ENCODE data around the gene STAC. TPM values are rescaled to one million over a fixed set of nuclear protein-coding genes. Genes with fewer than 3 reads are reported as not detected.
A peak's percentile ranks its signal among the peaks of the same experiment; 100 is the strongest.
"Not testable (repeated sequence)": the region's sequence is repeated elsewhere in the genome, so short reads cannot be mapped to it uniquely, and the experiment has no call there.

The STAC gene
- polyA plus RNA-seq, 1 donor from 2014 or later = not detected

GRCh38 chr3:36444909-36445308 lies 64.6 kb downstream of the STAC start:
- Mint-ChIP-seq H3K27me3 (peaks cover 1% of the 10 kb centered on the region), H3K36me3 (no peaks in the 10 kb centered on the region), H3K9me3 (peaks cover 2 to 5% (median 2%) of the 10 kb centered on the region in 3 donors), H3K4me3 (no peak overlapping the region), H3K27ac (no peak overlapping the region), H3K4me1 (peaks cover 0 to 2% (median 0%) of the 10 kb centered on the region in 3 donors)

- Mint-ChIP-seq H3K4me1 (peaks cover 0 to 2% (median 0%) of the 10 kb centered on the region in 3 donors), H3K9me3 (peaks cover 1 to 2% (median 2%) of the 10 kb centered on the region in 3 donors), H3K36me3 (no peaks in the 10 kb centered on the region), H3K27ac (no peak overlapping the region), H3K4me3 (no peak overlapping the region), H3K27me3 (peaks cover 1% of the 10 kb centered on the region)
Measured at GRCh38 chr3:36446276-36446675, 66.0 kb downstream of the STAC start.

DNA sequence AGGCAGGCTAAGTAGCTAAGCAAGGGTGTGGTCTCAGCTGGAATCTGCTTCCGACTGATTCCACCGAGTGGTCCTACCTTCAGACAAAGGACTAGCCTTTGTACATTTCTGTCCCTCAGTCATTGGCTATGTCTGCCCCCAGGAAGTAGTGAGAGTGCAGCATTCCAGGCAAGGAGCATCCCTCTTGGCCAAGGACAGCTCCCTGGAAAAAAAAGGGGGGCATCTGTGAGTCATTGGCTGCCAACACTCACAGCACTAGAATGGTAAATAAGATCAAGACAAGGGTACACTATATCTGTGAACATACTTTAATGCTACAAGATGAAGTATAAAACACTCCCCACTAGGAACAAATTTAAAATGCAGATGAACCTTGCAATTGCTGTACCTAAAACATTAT lies 66.8 kb downstream of the STAC start:
- peaks cover 0 to 2% (median 2%) of the 10 kb centered on the region in 3 donors for H3K9me3 Mint-ChIP-seq
- peaks cover 1% of the 10 kb centered on the region for H3K27me3 Mint-ChIP-seq
- no peak overlapping the region for H3K27ac Mint-ChIP-seq

GRCh38 chr3:36451816-36452215 lies 71.5 kb downstream of the STAC start:
- no peaks in the 10 kb centered on the region for H3K4me1 Mint-ChIP-seq
- H3K36me3 Mint-ChIP-seq = no peaks in the 10 kb centered on the region
- no peak overlapping the region for H3K27ac Mint-ChIP-seq
- H3K27me3 Mint-ChIP-seq = peaks cover 3% of the 10 kb centered on the region
- no peak overlapping the region for H3K4me3 Mint-ChIP-seq
- no peaks in the 10 kb centered on the region for H3K9me3 Mint-ChIP-seq

More for the DNA sequence above, 66.8 kb downstream of the STAC start:
- Mint-ChIP-seq H3K4me1 (no peaks in the 10 kb centered on the region), H3K4me3 (no peak overlapping the region), H3K36me3 (no peaks in the 10 kb centered on the region)

DNA sequence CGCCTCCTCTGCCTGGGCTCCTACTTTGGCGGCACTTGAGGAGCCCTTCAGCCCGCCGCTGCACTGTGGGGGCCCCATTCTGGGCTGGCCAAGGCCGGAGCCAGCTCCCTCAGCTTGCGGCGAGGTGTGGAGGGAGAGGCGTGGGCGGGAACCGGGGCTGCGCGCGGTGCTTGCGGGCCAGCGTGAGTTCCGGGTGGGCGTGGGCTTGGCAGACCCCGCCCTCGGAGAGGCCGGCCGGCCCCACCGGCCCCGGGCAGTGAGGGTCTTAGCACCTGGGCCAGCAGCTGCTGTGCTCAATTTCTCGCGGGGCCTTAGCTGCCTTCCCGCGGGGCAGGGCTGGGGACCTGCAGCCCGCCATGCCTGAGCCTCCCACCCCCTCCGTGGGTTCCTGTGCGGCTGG lies 72.9 kb downstream of the STAC start:
- H3K27me3 Mint-ChIP-seq, H3K27ac Mint-ChIP-seq, H3K36me3 Mint-ChIP-seq, H3K4me3 Mint-ChIP-seq, H3K4me1 Mint-ChIP-seq, H3K9me3 Mint-ChIP-seq: not testable (repeated sequence)

- H3K36me3 Mint-ChIP-seq, H3K27ac Mint-ChIP-seq, H3K27me3 Mint-ChIP-seq, H3K9me3 Mint-ChIP-seq, H3K4me1 Mint-ChIP-seq, H3K4me3 Mint-ChIP-seq: not testable (repeated sequence)
Measured at GRCh38 chr3:36453896-36454295, 73.6 kb downstream of the STAC start.

- Mint-ChIP-seq H3K4me3 (no peak overlapping the region), H3K27ac (no peak overlapping the region), H3K9me3 (no peaks in the 10 kb centered on the region), H3K4me1 (no peaks in the 10 kb centered on the region), H3K27me3 (peaks cover 2% of the 10 kb centered on the region), H3K36me3 (no peaks in the 10 kb centered on the region)
Measured at GRCh38 chr3:36455406-36455805, 75.1 kb downstream of the STAC start.

DNA sequence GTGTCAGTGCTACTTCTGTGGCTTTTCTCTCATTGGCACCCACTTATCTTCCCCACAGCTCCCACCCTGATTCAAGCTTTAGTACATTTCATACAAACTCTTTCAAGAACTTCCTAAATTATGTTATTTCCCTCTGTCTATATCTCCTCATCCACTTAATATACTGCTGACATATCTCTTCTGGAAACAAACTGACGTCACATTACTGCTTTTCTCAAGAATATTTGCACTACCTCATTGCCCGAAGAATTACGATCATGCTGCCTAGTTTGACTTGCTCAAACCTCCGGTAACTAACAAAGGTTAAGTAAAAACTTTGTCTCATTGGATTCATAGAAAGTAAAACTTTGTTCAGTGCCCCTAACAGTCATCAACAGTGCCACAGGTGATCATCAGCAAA lies 76.5 kb downstream of the STAC start:
- no peak overlapping the region for H3K27ac Mint-ChIP-seq
- H3K4me3 Mint-ChIP-seq = no peak overlapping the region
- no peaks in the 10 kb centered on the region for H3K9me3 Mint-ChIP-seq
- H3K36me3 Mint-ChIP-seq = no peaks in the 10 kb centered on the region
- peaks cover 0 to 1% (median 0%) of the 10 kb centered on the region in 3 donors for H3K4me1 Mint-ChIP-seq
- H3K27me3 Mint-ChIP-seq = peaks cover 2% of the 10 kb centered on the region

DNA sequence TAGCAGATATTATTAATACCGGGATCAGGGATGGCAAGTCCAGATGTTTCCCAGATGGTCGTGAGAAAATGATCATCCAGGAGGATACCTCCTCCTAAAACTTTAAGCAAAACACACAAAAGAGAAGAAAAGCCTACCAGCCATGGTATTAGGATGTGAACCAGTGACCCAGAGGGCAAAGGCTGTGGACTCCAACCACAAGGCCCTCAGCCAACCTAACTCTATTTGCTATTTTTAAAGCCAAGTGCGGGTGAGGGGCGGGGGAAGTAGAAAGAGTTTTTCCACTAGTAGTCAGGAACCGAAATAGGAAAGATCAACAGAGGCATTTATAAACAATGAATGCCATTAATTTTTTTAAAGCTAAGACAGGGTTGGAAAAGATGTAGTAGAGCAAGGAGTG lies 77.4 kb downstream of the STAC start:
- H3K27me3 Mint-ChIP-seq = peaks cover 2% of the 10 kb centered on the region
- H3K4me1 Mint-ChIP-seq = peaks cover 0 to 1% (median 0%) of the 10 kb centered on the region in 3 donors
- H3K27ac Mint-ChIP-seq = no peak overlapping the region
- no peaks in the 10 kb centered on the region for H3K36me3 Mint-ChIP-seq
- H3K4me3 Mint-ChIP-seq = no peak overlapping the region
- H3K9me3 Mint-ChIP-seq = no peaks in the 10 kb centered on the region

DNA sequence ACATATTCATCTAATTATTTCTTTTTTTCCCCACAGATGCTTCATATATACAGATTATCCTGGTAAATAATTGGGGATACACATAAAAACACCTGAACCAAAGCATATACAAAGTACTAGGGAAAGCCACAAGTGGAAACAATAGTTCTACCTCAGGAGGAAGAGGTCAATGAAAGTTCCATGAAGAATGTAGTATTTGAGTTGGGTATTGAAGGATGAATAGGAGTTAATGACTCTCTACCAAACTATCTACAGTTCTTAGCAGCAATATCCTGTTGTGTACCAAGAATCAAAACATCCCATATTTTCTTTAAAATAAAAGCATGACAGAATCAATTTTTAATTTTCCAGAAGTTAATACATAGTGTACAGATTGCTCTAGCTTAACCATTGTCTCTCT lies 78.9 kb downstream of the STAC start:
- H3K9me3 Mint-ChIP-seq = no peaks in the 10 kb centered on the region
- H3K27ac Mint-ChIP-seq = no peak overlapping the region
- H3K4me1 Mint-ChIP-seq = peaks cover 0 to 1% (median 0%) of the 10 kb centered on the region in 3 donors
- H3K27me3 Mint-ChIP-seq = peaks cover under 1% of the 10 kb centered on the region
- H3K36me3 Mint-ChIP-seq = no peaks in the 10 kb centered on the region
- no peak overlapping the region for H3K4me3 Mint-ChIP-seq

- Mint-ChIP-seq H3K27ac (no peak overlapping the region), H3K4me1 (peaks cover 0 to 1% (median 0%) of the 10 kb centered on the region in 3 donors), H3K4me3 (no peak overlapping the region), H3K27me3 (no peaks in the 10 kb centered on the region), H3K36me3 (no peaks in the 10 kb centered on the region), H3K9me3 (peaks cover 0 to 10% (median 8%) of the 10 kb centered on the region in 3 donors)
Measured at GRCh38 chr3:36461597-36461996, 81.3 kb downstream of the STAC start.

- not testable (repeated sequence) for H3K4me1 Mint-ChIP-seq, H3K9me3 Mint-ChIP-seq, H3K4me3 Mint-ChIP-seq, H3K36me3 Mint-ChIP-seq
- H3K27ac Mint-ChIP-seq = peak overlapping the region in 1 of 3 donors; percentile 39
- peaks cover 11% of the 10 kb centered on the region for H3K27me3 Mint-ChIP-seq
Measured at GRCh38 chr3:36472045-36472444, 91.7 kb downstream of the STAC start.

- no peak overlapping the region for H3K4me3 Mint-ChIP-seq
- peaks cover 5 to 7% (median 5%) of the 10 kb centered on the region in 3 donors for H3K9me3 Mint-ChIP-seq
- H3K27me3 Mint-ChIP-seq = peaks cover 8% of the 10 kb centered on the region
- H3K4me1 Mint-ChIP-seq = peaks cover 0 to 1% (median 0%) of the 10 kb centered on the region in 3 donors
- H3K36me3 Mint-ChIP-seq = peaks cover 2% of the 10 kb centered on the region
- no peak overlapping the region for H3K27ac Mint-ChIP-seq
Measured at GRCh38 chr3:36475558-36475957, 95.3 kb downstream of the STAC start.

DNA sequence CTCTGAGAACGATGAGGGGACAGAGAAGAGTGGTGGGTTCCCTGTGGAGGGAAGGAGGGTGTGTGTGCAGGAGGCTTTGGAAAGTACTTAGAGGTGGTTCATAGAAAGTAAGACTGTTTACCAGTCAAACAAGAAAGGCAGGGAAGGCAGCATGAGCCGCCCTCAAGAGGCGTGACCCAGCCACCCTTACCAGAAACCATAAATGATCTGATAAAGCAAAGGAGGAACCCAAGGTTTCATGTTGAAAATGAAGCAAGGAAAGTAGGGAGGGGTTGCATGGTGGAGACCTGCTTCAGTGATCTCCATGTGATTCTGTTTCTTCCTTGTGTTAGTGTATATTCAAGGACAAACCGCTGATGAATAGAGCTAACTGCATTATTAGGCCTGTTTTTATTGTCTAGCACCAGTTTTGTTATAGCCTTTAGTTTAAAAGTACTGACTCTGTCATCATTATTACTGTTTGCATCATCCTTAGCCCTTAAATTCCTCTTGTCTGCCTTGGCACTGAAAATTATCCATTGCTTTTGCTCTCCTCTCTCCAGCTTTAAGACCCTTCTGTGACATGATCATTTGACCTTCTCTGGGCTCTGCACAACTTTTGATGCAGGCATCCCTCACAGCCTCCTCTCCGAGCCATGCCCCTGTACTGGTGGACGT lies 96.1 kb downstream of the STAC start:
- Mint-ChIP-seq H3K27me3 (peaks cover 8% of the 10 kb centered on the region), H3K36me3 (no peaks in the 10 kb centered on the region), H3K4me1 (peaks cover 0 to 1% (median 0%) of the 10 kb centered on the region in 3 donors), H3K4me3 (no peak overlapping the region), H3K27ac (peak overlapping the region in 1 of 3 donors; percentile 8), H3K9me3 (peaks cover 3 to 7% (median 5%) of the 10 kb centered on the region in 3 donors)

DNA sequence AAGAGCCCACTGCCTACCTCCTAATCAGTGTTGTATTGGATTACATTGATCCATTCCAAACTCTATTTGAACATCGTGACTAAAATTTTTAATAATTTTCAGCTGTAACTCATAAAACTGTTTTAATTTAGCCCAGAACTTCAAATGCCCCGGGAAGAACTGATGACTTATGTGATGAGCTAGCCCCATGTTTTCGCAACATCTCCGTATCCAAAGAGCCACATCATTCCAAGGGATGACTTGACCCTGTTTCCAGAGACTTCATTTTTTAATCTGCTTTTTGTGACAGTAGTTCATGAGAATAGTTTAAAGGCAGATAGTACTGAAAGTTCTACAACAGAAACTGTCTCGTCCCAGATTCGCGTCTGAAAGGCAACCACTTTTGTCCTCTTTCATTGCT lies 97.4 kb downstream of the STAC start:
- peaks cover 0 to 1% (median 0%) of the 10 kb centered on the region in 3 donors for H3K4me1 Mint-ChIP-seq
- peaks cover 2% of the 10 kb centered on the region for H3K27me3 Mint-ChIP-seq
- H3K4me3 Mint-ChIP-seq = no peak overlapping the region
- H3K36me3 Mint-ChIP-seq = no peaks in the 10 kb centered on the region
- H3K9me3 Mint-ChIP-seq = peaks cover 3 to 7% (median 3%) of the 10 kb centered on the region in 3 donors
- no peak overlapping the region for H3K27ac Mint-ChIP-seq

DNA sequence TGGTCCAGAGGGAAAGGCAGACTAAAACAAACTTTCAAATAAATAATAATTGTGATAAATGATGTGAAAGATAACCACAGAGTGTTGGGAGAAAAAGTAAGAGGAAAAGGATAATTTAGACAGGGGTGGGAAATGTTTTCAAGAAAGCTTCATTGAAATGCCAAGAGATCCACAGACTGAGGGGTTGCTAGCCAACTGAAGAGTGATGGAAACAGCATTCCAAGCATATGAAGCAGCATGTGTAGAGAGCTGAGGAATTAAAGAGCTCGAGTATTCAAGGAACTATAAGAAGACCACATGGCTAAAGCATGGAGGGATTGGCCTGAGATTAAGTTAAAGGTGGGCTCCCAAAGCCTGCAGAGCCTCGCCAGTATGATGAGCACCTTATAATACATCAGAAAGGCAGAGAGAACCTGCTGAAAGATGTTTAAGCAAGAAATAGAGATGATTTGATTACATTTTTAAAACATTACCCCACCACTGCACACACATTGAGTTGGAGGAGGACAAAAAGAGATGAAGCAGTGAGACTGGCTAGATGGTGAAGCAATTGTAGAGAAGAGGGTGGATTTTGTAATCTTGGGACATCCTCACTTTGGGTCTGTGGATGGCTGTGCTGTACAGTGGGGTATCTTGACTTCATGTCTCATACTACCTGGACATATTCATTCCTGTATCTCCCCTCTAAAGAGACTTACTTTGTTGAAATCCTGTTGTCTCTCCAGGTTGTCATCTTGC lies 100.8 kb downstream of the STAC start:
- no peaks in the 10 kb centered on the region for H3K36me3 Mint-ChIP-seq
- H3K27ac Mint-ChIP-seq = no peak overlapping the region
- no peak overlapping the region for H3K4me3 Mint-ChIP-seq
- H3K4me1 Mint-ChIP-seq = peaks cover 0 to under 1% (median 0%) of the 10 kb centered on the region in 3 donors
- peaks cover 3 to 7% (median 3%) of the 10 kb centered on the region in 3 donors for H3K9me3 Mint-ChIP-seq
- no peaks in the 10 kb centered on the region for H3K27me3 Mint-ChIP-seq

Measured in IgD-negative memory B cell (primary cell).